Measurements from ENCODE around the gene CBX6. TPM values are rescaled to one million over a fixed set of nuclear protein-coding genes. Genes with fewer than 3 reads are reported as not detected.
A peak's percentile ranks its signal among the peaks of the same experiment; 100 is the strongest.

Gene CBX6
- total and polyA plus RNA-seq, 9 of the 15 experiments (the other 6 are each of a cell fraction or from before 2014, with no cell fraction given): 0.75 to 31.6 (median 8.0) TPM

GRCh38 chr22:38872172-38872830 is at the start of gene CBX6 (continued):
- peak in 1 of 2 experiments; percentile 48; a peak in 2 of 4 replicates for TF ChIP-seq NRF1 (conservative IDR thresholded peaks at IDR 0.05 in 1 of 2, IDR thresholded peaks at IDR 0.05 in 1 of 2)
- TF ChIP-seq ELF2 (CRISPR knock-in tag; IDR thresholded peaks at IDR 0.05): no peak
- 0 out of 2 replicates have a peak, but pooled peaks have one; percentile 35 for TF ChIP-seq SP1 (CRISPR knock-in tag; IDR thresholded peaks at IDR 0.05)
- TF ChIP-seq ZNF224 (CRISPR knock-in tag; IDR thresholded peaks at IDR 0.05): no peak
- no peak for TF ChIP-seq TCF3 (CRISPR knock-in tag; IDR thresholded peaks at IDR 0.05)
- no peak for TF ChIP-seq ZBTB49 (CRISPR knock-in tag; IDR thresholded peaks at IDR 0.05; ENCODE audit: borderline replicate concordance)
- no peak for TF ChIP-seq CBX2 (IDR thresholded peaks at IDR 0.05; ENCODE audit: insufficient read depth, low read length, poor library complexity, severe bottlenecking)
- TF ChIP-seq RFX5 (IDR thresholded peaks at IDR 0.05; ENCODE audit: low read depth, low read length): peak; percentile 43; the same call in 1 of the 2 replicates
- no peak for TF ChIP-seq ZBTB34 (CRISPR knock-in tag; IDR thresholded peaks at IDR 0.05)
- no peak; the same call in 1 of the 2 replicates for TF ChIP-seq DPF2 (IDR thresholded peaks at IDR 0.05)
- no peak for TF ChIP-seq HMG20B (CRISPR knock-in tag; IDR thresholded peaks at IDR 0.05)
- TF ChIP-seq DDX20 (tag; IDR thresholded peaks at IDR 0.05; ENCODE audit: low read depth): no peak
- no peak for TF ChIP-seq CBX3 (IDR thresholded peaks at IDR 0.05; ENCODE audit: borderline replicate concordance in 1 of 2, low read length in 2 of 2)
- no peak for TF ChIP-seq ZNF311 (CRISPR knock-in tag; IDR thresholded peaks at IDR 0.05)
- TF ChIP-seq PTRF (tag; IDR thresholded peaks at IDR 0.05): no peak
- no peak for TF ChIP-seq MCM2 (IDR thresholded peaks at IDR 0.05; ENCODE audit: low read depth)
- TF ChIP-seq PYGO2 (tag; IDR thresholded peaks at IDR 0.05): no peak
- no peak for TF ChIP-seq ESRRB (CRISPR knock-in tag; IDR thresholded peaks at IDR 0.05; ENCODE audit: borderline replicate concordance)
- no peak for TF ChIP-seq KAT2B (IDR thresholded peaks at IDR 0.05; ENCODE audit: low read depth, low read length)
- peak; percentile 34; the same call in 1 of the 2 replicates for TF ChIP-seq EP400 (IDR thresholded peaks at IDR 0.05)
- no peak for TF ChIP-seq CSDE1 (IDR thresholded peaks at IDR 0.05)
- TF ChIP-seq HMGXB4 (CRISPR knock-in tag; IDR thresholded peaks at IDR 0.05): no peak
- no peak for TF ChIP-seq MXD1 (CRISPR knock-in tag; IDR thresholded peaks at IDR 0.05; ENCODE audit: borderline replicate concordance, poor library complexity, severe bottlenecking)
- no peak for TF ChIP-seq ESRRA (IDR thresholded peaks at IDR 0.05; ENCODE audit: borderline replicate concordance, low read depth)

Measured in K562 (cell line).